HUES64 (cell line): ENCODE results near the gene WNT16.

Source experiments
- H3K27ac ChIP-seq: 2 replicates; pipeline ENCODE4 v1.7.0; 2013; ENCODE audit warnings: low read depth, low read length, inconsistent platforms
- H3K27me3 ChIP-seq: 2 replicates; pipeline ENCODE4 v1.6.1; 2013; ENCODE audit warnings: mild to moderate bottlenecking, low read length; ENCODE audit not compliant: insufficient read depth
- H3K36me3 ChIP-seq: 2 replicates; pipeline ENCODE4 v1.6.1; 2013; ENCODE audit warnings: mild to moderate bottlenecking, low read length; ENCODE audit not compliant: insufficient read depth
- H3K4me1 ChIP-seq: 2 replicates; pipeline ENCODE4 v1.6.1; 2013; ENCODE audit warnings: mild to moderate bottlenecking, low read length, moderate library complexity; ENCODE audit not compliant: insufficient read depth
- H3K4me3 ChIP-seq: 2 replicates; pipeline ENCODE4 v1.5.1; 2013; ENCODE audit warnings: mild to moderate bottlenecking, low read length, moderate library complexity
- H3K9ac ChIP-seq: 2 replicates; pipeline ENCODE4 v1.6.1; 2013; ENCODE audit warnings: mild to moderate bottlenecking, low read depth, low read length
- H3K9me3 ChIP-seq: 2 replicates; pipeline ENCODE4 v1.6.1; 2013; ENCODE audit warnings: low read depth, low read length; ENCODE audit not compliant: insufficient read depth
- WGBS: fragments of 150-250, 120-280 bp; methylation state at CpG from one replicate; pipeline ENCODE4 v1.1.7; 2013; ENCODE audit warnings: missing lambda C conversion rate; 5-methylcytosine and 5-hydroxymethylcytosine counted together

Gene WNT16

GRCh38 chr7:121294448-121294992 is 34.3 kb upstream of the WNT16 start:
- H3K27me3 ChIP-seq, result no peaks in the 10 kb centered on the region
- no peaks in the 10 kb centered on the region for H3K36me3 ChIP-seq
- no peaks in the 10 kb centered on the region for H3K4me1 ChIP-seq
- no peaks in the 10 kb centered on the region for H3K9me3 ChIP-seq
- H3K9ac ChIP-seq, result no peak overlapping the region
- WGBS, result 92% methylated on average over 1 of the region's 2 CpGs
- no peak overlapping the region for H3K27ac ChIP-seq
- no peak overlapping the region for H3K4me3 ChIP-seq

- Histone ChIP-seq H3K36me3 (no peaks in the 10 kb centered on the region), H3K27ac (no peak overlapping the region), H3K27me3 (no peaks in the 10 kb centered on the region), H3K9me3 (no peaks in the 10 kb centered on the region), H3K4me3 (no peak overlapping the region), H3K4me1 (no peaks in the 10 kb centered on the region), H3K9ac (no peak overlapping the region)
- 88% methylated on average over 2 of the region's 2 CpGs for WGBS
Measured at GRCh38 chr7:121297843-121298242, 31.0 kb upstream of the WNT16 start.

DNA sequence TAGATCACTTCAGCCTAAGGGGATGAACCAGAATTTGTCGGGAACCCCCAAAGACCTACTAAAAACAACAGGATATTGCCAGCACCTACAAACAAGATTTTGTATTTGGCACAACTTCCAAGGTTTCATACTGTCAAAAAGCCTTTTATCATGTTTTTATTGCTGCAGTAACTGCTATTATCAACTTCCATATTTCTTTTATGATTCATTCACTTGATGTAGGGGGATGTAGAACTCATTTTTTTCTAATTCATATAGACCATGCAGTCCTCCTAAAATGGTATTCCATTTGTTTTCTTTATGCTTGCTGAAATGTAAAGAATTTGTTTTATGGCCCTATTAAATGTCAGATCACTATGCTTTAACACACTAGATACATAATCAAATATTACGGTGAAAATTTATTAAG is 30.0 kb upstream of the WNT16 start:
- H3K9me3 ChIP-seq, result no peaks in the 10 kb centered on the region
- no peak overlapping the region for H3K27ac ChIP-seq
- H3K4me1 ChIP-seq, result no peaks in the 10 kb centered on the region
- H3K4me3 ChIP-seq, result no peak overlapping the region
- no peaks in the 10 kb centered on the region for H3K36me3 ChIP-seq
- H3K27me3 ChIP-seq, result no peaks in the 10 kb centered on the region
- WGBS, result 91% methylated on average over 1 of the region's 2 CpGs
- H3K9ac ChIP-seq, result no peak overlapping the region

DNA sequence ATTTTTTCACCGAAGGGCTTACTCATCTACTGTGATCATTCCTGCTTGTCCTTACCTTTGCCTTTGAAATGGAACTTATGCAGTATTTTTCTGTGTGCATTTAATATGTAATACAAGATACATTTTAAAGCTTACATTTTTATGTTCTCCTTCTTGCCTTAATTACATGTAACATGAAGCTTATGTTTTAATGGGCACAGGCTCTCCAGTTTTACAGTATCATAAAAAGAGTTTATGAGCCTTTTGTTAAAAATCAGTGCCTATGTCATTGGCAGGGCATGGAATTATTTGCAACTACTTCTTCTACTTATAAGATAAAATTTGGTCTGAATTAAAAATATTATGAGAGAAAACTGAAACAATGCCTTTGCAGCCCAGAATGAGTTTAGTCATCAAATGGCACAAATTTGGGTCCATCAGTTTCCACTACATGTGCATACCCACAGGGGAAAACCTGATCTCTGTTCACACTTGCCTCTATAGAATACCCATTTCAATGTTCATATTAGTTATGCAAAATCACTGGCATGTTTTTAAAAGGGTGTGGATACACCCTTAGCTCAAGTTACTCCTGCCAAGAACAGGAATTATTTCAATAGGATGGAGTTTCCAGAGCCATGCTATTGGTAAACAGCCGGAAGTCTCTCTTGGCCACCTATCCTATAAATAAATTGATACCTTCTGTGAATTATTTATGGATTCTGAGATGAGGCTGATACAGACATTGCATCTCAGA is 27.9 kb upstream of the WNT16 start:
- Histone ChIP-seq H3K9me3 (no peaks in the 10 kb centered on the region), H3K27ac (no peak overlapping the region), H3K9ac (no peak overlapping the region), H3K27me3 (no peaks in the 10 kb centered on the region), H3K4me1 (no peaks in the 10 kb centered on the region), H3K36me3 (no peaks in the 10 kb centered on the region), H3K4me3 (no peak overlapping the region)
- 92% methylated on average over 1 of the region's 2 CpGs for WGBS

DNA sequence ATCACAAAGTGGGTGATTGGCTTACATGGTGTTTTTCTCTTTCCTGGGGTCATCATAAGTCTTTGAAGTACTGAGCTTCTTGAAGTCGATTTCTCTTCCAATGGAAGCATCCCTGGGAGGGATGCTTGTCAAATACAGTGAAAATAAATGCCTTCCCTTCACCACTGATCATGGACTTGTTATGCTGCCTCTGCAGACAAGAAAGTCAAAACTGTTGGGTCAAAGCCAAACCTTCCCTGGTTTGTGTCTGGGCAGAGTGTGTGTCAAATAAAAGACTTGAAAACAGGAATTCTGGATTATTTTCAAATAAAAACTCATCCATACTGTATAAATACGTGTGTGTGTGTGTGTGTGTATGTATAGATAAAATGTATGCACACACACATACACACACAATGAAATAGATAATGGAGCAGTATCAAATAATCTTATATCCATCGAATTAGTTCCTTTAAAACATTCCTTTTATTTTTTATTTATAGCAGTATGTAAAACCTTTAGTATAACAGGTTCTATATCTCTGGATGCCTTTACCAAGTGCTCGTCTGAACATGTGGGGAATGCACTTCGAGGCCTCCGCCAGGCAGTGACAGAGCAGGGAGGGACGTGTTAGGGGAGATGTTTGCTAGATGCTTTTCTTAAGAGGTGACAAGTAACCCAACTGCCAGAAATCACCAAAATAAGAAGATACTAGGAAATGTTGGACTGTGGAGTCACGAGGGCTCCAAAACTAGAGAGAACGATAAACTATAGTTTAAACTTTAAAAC is 27.2 kb upstream of the WNT16 start:
- no peaks in the 10 kb centered on the region for H3K27me3 ChIP-seq
- H3K9ac ChIP-seq, result no peak overlapping the region
- H3K9me3 ChIP-seq, result no peaks in the 10 kb centered on the region
- WGBS, result 94% methylated on average over 7 of the region's 9 CpGs
- no peaks in the 10 kb centered on the region for H3K36me3 ChIP-seq
- H3K27ac ChIP-seq, result no peak overlapping the region
- no peak overlapping the region for H3K4me3 ChIP-seq
- no peaks in the 10 kb centered on the region for H3K4me1 ChIP-seq

DNA sequence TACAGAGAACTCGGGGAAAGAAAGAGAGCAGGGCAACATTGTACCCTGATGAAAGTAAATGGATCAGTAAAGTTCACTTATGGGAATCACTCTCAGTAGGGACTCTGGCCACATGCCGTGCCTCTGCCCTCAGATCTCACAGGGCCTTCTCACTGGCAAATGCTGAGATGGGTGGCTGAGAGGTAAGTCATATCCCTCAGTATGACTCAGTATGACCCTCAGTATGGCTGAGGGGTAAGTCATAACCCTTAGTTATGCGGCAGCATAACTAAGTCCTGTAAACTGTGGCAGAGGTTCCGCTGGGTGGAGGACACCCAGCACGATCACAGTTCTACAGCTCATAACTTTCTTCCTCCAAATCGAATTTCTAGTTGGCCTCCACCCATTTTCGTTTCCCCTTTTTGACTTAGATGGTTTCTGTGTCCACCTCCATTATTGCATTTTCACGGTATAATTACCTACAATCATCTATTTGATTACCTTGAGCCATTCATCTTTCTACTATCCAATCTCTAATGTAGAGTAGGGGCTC is 26.5 kb upstream of the WNT16 start:
- Histone ChIP-seq H3K27me3 (no peaks in the 10 kb centered on the region), H3K4me3 (no peak overlapping the region), H3K27ac (no peak overlapping the region), H3K4me1 (no peaks in the 10 kb centered on the region), H3K36me3 (no peaks in the 10 kb centered on the region), H3K9ac (no peak overlapping the region), H3K9me3 (no peaks in the 10 kb centered on the region)
- WGBS, result 92% methylated on average over 8 of the region's 8 CpGs

DNA sequence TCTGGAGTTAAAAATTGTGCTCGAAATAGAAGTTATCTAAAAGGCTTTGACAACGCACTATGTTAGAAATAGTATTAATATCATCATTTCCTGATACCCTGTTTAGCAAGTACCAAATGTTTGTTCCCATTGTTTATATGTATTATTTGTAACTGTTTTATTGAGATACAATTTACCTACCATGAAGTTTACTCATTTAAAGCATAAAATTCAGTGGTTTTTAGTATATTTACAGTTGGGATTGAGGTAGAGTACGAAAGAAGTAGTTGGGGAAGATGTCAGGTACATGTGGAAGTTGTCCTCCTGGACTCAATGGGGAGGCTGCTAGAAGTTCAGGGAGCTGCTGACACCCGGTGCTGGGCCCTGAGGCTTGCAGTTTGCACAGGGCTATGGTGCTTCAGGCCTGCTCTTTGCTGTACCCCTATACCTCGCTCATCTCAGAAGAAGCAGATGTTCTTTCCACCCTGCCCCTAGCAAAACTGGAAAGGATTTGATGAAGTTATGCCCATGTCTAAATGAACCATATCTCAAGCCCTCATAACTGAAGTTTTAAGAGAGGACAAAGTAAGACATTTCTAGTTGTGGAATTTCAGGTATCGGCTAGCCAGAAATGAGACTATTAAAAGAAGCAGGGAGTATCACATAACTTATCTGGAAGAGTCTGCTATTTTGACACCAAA is 25.2 kb upstream of the WNT16 start:
- no peak overlapping the region for H3K27ac ChIP-seq
- no peak overlapping the region for H3K9ac ChIP-seq
- 92% methylated on average over 4 of the region's 6 CpGs for WGBS
- H3K27me3 ChIP-seq, result no peaks in the 10 kb centered on the region
- H3K9me3 ChIP-seq, result no peaks in the 10 kb centered on the region
- H3K4me3 ChIP-seq, result no peak overlapping the region
- no peaks in the 10 kb centered on the region for H3K4me1 ChIP-seq
- no peaks in the 10 kb centered on the region for H3K36me3 ChIP-seq

DNA sequence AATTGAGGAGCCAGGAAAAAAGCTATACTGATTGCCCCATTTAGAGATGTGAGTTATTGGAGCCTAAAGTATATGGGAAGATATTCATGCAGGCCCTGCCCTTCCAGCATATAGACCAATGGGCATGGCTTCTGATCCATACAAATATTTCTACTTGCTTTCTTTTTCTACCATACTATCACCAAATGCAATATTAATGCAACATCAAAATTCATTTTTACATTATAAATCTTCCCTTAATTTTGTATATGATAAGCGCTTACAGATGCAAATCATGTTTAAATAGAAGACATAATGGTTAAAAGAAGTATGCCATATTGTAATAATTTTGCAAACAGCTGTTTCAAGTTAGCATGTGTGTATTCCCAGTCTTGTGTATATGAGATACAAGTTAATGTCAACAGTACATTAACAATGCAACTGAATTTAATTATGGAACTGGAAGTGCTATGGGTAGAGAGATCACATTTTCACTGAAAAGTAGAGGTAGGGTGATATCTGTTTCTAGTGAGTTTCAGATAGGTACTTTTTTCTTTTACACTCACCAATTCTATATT is 24.6 kb upstream of the WNT16 start:
- Histone ChIP-seq H3K4me3 (no peak overlapping the region), H3K27ac (no peak overlapping the region), H3K36me3 (no peaks in the 10 kb centered on the region), H3K4me1 (no peaks in the 10 kb centered on the region), H3K9me3 (no peaks in the 10 kb centered on the region), H3K9ac (no peak overlapping the region), H3K27me3 (no peaks in the 10 kb centered on the region)
- no CpG with 5 or more reads among the region's 1 CpG for WGBS

- H3K27me3 ChIP-seq, result no peaks in the 10 kb centered on the region
- H3K9me3 ChIP-seq, result no peaks in the 10 kb centered on the region
- H3K36me3 ChIP-seq, result no peaks in the 10 kb centered on the region
- no peak overlapping the region for H3K9ac ChIP-seq
- no peak overlapping the region for H3K4me3 ChIP-seq
- H3K27ac ChIP-seq, result no peak overlapping the region
- 95% methylated on average over 2 of the region's 3 CpGs for whole genome bisulfite sequencing
- H3K4me1 ChIP-seq, result no peaks in the 10 kb centered on the region
Measured at GRCh38 chr7:121305109-121305508, 23.7 kb upstream of the WNT16 start.

GRCh38 chr7:121306565-121306964 is 22.2 kb upstream of the WNT16 start:
- H3K36me3 ChIP-seq, result no peaks in the 10 kb centered on the region
- H3K27ac ChIP-seq, result no peak overlapping the region
- WGBS, result 95% methylated on average over 2 of the region's 3 CpGs
- 0 out of 2 replicates have a peak, but pooled peaks cover 2% of the 10 kb centered on the region for H3K9me3 ChIP-seq
- no peak overlapping the region for H3K9ac ChIP-seq
- no peaks in the 10 kb centered on the region for H3K27me3 ChIP-seq
- no peak overlapping the region for H3K4me3 ChIP-seq
- no peaks in the 10 kb centered on the region for H3K4me1 ChIP-seq
